Hindlimb muscle (tissue), 1 donor: ENCODE data around the gene CCDC171. TPM values are rescaled to one million over a fixed set of nuclear protein-coding genes. Genes with fewer than 3 reads are reported as not detected.

ENCODE experiments used
- DNase-seq: peaks from one replicate; pipeline ENCODE4 v3.0.0-alpha.2; 2013
- polyA plus RNA-seq: library from polyadenylated mRNA; unstranded; fragments of 120-200 nt; gene quantifications from one replicate; pipeline ENCODE4 v1.2.1, GENCODE V29; 2013; ENCODE audit not compliant: insufficient read length

CCDC171 gene
- polyA plus RNA-seq, 1 donor, result 2.2 TPM

DNA sequence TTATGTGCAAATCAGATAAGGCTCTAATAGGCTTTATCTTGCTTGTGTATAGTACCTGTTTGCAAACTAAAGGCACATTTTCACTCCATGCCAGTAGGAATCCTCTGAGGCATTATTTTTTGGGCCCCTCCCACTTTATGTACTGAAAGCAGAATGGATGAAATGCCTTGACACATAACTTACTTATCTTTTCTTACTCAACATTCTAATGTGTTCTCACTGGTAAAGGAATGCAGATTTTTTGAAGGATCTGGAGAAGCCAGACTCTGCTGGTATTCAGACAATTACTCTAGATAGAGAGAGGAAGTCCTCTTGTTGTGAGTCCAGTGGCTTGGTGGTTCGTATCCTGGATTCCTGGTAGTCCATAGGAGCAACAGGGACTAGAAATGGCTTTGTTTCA, 336.7 kb downstream of the CCDC171 start:
- DNase-seq, result no peak

DNA sequence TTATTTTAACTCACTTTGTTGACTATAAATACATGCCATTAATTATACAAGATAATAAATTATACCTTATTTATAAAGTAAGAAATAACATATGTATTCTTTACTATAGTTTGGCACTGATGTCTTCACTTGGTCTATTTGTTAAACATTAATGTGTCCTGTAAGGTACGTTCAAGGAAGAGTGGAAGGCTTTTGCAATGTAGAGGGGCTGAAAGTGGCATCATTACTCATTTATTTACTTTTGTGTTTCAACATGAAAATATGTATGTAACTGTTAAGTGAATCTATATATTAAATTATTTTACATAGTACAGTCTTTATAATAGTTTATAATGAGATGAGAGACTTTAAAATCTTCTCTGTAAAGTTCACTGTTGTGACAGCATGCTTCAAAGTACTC, 348.7 kb downstream of the CCDC171 start:
- DNase-seq, result no peak

DNA sequence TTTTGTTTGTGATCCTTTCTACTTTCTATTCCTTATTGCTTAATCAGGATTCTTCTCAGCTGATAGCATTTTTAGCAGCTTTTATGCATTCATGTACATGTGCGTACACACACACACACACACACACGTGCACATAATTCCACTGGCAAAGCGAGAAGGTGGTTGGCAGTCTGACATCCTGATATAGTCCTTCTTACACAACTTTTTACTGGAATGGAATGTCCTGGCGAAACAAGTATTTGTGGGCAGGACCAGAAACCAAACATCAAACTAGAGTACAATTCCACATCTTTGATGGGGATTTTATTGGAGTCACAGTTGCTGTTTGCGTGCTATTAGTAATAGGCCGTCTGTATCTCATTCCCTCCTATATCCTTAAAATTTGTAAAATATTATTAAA, 356.5 kb downstream of the CCDC171 start:
- DNase-seq, result no peak

DNA sequence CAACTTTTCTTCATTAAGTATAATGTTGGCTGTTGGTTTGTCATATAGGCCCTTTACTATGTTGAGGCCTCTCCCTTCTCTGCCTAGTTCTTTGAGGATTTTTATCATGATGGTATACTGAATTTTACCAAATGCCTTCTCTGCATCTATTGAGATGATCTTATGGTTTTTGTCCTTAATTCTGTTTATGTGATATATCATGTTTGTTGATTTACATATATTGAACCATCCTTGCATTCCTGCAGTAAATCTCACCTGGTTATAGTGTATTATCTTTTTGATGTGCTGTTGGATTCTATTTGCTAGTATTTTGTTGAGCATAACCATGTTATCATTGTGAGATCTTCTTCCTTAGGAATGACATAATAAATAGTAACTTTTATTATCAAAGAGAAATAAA, 362.9 kb downstream of the CCDC171 start:
- DNase-seq, result no peak

DNA sequence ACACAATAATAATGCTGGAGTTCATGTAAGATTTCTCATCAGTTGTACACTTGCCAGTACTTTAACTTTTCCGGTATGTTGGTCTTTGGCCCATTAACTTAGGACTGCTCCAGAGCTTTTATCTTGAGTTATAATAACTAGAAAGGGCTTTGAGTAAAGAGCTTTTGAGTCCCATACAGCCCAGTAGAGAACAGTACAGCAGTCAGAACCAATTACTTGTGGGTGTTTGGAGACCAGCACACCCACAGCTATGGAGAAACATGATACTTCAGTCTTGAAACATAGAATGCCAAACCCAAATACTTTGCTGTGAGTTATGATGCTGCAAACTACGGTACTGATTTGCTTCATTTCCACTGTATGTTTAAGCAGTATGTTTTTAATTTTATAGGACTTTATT, 374.3 kb downstream of the CCDC171 start:
- no peak for DNase-seq

DNA sequence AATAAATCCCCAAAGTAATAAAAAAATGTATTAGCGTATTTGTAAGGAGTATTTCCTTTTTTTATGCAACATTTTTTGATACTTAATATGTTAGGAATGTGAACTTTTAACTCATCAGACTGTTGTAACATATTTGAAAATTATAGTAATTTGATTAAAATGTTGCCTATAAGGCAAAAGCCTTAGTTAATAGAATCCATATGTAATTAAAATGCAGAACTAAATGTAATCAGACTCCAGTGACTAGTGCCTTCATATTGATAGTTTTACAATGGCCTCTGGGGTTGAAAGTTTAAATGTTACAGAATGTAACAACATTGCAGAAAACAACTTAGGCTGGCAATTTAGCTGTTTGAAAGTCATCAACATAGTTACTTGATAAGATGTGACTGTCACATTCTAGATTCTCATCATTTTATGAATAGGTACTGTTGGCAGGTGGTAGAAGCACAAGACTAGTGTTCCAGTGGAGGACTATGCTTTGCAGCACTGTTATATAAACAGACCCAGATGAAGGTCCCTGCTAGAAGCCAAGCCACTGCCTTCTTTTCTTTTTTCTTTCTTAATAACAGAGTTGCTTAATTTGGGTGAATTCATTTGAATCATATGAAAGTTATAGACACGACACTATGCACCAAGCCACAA, 382.9 kb downstream of the CCDC171 start:
- no peak for DNase-seq

DNA sequence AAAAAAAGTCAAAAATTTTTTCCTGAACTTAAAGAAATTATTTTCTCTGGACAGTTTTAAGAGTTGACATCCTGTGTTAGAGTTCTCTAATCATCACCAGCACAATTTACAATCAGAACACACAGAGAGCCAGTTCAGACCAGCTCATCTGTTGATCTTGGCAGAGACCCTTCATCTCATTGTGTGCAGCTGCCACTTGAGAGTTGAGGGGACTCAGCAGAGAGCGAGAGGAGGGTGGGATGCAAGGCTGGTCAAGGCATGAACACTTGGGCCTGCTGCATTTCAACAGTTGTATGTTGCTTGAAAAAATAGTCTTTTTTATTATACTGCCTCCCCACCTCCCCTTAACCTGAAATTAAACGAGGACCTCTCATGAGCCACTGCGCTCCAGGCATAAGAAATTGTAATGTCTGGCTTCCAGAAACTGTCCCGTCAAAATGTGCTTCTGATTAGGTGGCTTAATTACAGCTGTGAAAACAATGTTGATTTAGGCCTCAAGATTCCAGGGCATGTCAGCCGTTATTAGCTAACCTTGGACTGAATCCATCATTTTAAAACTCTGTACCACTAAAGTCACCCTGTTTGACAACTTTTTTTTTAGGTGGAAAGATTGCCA, 383.6 kb downstream of the CCDC171 start:
- DNase-seq, result peak; percentile 24

DNA sequence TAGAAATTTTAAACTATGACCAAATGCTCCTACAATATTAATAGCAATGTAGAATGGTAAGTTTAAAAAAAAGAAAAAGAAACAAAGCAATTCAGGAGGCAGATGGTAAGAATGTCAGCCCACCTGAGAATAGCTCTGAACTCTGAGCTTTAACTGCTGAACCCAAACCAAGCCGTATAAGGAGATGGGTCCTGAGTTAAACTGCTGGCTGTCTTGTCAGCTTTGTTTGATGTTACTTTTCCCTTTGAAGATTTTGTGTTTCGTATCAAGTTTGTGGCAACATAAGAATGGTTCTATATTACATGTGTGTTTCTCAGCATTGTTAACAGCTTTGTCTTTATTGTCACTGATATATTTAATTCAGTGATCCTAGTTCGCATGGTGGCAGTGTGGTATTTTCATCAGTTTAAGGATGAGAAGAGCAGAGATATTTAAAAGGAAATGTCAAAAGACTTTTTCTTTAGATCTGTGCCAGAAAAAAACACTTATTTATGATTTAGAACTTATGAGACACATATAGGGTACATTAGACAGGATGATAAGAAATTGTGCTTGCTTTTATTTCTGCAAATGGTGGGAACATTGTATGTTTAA, 390.1 kb downstream of the CCDC171 start:
- DNase-seq, result no peak

DNA sequence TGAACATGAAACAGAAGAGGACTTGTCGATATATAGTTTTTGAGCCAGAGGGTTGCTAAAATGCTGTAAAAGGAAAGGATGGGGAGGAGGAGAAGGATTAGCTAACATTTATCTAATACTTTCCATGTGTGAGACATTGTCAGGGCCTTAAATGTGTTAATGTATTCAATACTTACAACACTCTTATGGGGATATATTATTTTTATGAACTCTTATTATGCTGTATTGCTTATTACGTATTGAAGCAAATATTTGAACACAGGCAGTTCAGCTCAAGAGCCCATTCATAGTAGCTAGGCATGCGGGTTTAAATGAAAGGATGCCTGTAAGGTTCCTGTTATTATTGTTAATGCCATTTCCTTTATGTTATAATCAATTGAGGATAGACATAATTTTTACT, 391.5 kb downstream of the CCDC171 start:
- no peak for DNase-seq

DNA sequence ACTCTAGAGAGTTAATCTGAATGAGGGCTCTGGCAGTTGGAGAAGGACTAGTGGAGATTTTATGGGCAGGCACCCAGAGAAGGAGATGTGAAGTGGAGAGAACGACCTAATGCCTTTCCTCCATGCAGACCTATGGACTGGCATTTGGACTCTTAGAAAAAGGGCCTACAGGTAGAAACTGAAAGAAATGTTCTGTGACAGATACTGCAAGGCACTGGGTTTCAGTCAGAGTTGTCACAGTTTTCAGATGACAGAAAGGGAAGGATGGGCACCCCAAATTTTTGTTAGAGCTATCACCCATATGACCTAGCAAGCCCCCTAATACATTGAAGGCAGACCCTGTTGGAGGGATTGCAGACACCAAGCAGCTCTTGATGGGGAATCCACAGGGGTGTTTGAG, 406.8 kb downstream of the CCDC171 start:
- no peak for DNase-seq

DNA sequence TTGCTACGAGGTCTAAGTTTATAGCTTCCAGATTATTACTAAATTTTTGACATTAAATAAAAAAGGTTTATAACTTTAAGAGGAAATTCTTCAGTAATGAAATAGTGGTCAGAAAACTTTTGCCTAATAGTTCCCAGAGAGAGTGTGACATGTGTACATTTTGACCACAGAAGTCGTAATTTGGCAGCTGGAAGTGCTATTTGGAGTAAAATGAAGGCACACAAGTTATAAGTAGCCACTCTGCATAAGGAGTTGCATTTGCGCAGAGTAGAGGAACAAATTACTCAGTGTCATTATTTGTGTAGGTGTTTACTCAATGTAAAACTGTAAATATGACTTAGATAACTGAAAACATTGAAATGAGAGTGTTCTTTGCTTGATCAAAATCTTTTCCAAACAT, 408.4 kb downstream of the CCDC171 start:
- no peak for DNase-seq

DNA sequence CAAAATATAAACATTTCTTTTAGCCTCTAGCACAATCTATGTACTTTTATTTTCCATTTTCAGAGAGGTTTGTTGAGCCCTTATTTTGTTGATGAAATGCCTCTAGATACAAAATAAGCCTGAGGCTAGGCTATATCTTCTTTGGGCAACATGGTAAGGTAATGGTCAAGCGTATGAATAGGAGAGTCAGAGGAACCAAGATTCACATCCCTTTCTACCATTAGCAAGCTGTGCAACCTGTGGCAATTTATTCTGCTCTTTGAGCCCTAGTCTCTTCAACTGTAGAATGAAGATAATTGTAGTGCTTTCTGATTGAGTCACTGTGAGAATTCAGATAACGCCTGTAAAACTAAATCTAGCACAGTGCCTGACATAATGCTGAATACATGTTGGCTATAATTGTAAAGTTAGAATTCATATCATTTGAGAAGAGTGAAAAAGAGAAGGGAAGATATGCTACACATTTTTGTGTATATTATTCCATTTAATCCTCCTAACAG, 412.5 kb downstream of the CCDC171 start:
- DNase-seq, result no peak

DNA sequence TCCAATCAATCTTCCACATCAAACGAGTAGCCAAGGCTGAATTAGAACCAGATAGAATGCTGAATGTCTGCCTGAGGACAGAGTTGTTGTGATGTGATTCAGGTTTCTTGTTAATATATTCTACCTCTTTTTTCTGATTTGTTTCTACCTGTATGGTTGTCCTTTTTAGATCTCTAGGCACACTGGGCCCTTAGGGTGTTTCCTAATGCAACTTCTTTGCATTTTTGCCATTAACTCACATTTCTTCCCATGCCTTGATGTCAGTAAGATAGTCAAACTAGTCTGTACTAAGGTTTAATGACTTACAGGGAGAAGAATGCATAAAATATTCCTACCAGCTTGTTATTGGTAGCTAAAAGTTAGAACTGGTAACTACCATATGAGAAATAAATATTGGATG, 413.6 kb downstream of the CCDC171 start:
- DNase-seq, result no peak

DNA sequence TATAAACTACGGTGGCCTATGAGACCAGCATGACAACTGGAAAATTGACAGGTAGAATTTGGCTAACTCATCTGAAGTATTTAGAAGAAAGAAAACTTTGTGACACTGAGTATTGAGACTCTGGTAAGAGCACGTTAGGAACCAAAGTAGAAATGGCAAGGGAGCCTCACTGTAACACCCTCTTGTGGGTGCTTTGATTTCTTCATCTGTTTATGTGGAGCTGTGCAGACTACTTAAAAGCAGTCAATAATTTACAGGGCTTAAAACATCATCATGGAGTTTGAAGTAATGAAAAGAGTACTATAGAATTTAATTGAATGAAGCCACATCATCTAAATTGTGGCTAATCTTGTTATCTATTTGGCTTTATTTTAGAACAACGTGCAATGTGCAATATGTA, 414.2 kb downstream of the CCDC171 start:
- DNase-seq, result no peak

DNA sequence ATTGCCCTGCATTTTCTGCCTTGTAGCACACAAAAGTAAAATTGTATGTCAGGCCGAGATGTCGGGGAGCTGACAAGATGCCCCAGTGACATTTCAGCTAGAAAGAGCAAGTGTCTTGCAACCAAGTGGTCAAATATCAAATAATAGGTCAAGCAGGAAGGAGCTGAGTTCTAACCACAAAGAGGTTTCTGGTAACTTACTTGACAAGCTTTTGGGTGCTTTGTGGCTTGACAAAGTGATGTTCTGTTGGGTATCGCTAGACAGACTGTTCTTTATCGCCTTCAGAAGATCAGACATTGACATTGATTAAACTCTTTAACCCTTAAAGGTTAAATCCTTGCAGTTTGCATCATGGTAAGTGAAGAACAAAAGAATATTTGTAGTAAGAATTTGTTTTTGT, 419.9 kb downstream of the CCDC171 start:
- DNase-seq, result no peak

DNA sequence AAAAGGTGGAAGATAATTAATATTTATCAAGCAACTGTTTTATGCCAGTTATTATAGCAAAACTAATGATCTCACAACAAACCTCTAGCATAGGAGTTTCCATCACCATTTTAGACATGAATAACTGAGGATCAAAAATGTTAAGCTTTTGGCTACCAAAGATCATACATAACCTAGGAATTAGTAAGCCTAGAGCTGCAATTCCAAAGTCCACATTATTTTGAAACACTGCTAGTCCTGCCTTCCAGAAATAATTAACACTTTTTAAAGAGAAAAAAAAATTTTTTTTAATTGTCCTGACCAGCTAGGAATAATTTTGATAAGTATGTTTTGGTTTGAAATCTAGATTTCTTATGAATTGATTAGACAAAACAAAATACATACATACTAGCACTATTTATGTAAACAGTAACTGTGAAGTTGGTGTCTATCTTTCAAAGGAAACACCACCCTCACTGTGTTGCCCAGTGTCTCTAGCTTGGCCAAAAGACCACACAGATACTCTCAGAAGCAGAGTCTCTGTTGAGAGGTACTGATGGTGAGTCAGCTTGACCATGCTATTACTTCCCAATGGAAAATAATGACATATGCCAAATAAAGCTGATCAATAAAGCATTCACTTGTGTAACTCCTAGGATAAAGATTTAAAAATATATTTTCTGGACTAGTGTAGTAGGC, 422.4 kb downstream of the CCDC171 start:
- no peak for DNase-seq

DNA sequence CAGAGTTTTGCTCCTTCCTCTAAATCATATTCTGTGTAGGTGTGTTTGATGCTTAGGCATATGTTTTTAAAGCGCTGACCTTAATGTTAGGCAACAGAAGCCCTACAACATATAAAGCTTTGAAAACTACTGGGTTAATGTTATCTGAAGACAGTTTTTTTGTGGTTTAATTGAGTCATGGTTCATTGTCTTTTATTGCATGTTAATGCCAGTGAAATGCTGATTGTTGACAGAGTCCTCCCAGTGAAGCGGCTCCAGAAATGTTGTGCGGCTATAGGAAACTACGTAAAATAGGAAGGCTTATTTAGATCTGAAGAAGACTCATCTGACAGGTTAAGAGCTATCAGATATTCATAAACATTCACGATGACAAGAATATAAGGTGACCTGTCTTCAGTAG, 424.6 kb downstream of the CCDC171 start:
- DNase-seq, result no peak

DNA sequence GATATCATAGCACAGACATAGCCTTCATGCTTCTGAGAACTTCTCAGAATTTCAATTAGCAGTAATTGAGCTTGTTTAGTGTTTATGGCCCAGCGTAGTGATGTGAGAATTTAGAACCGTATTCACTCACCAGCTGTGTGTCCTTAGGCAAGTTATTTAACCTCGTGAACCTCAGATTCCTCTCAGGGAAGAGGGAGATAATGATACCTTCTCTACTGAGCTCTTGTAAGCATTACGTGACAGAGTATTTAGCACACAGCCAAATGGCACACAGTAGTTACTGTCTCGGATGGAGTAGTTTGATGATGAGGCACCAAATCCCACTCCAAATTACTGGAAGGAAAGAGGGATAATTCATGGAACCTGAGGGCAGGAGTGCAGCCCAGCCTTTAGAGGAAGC, 429.3 kb downstream of the CCDC171 start:
- DNase-seq, result no peak

DNA sequence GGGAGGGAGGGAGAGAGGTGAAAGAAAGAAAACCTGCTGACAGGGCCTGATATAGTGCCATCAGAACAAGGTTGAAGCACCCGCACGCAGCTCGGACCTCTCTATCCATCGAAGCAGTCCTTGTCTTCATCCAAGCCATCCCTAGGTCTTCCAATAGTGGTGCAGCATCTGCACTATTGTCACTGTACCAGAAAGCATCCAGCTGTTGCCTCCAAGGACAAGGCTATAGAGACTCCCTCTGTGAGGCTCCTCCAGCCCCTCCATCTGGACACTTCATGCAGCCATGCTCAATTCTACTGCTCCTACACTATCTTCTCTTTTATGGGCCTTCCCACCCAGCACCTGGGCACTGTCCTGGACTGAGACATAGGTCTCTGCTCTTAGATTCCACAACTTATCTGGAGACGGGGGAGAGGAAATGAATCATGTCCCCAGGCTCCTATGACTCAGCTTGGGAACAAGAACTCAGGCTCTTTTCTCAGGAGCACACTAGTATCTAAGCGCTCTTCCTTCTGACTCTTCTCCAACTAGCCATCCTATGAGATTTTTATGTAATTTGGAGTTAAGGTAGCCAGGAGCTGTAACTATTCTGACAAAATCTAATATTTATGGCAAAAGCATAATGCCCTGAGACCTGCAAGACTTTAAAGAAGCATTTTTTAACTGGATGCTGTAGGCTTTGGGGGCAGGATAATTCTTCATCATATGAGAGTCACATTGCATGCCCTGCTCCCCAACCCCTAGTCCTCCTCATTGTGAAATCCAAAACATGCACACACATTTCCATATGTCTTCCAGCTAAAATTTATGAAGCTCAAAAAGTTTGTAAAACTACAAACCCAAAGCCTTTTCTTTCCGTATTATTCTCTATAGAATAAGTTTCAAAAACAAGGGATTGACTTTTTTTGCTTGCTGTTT, 446.8 kb downstream of the CCDC171 start:
- peak; percentile 26 for DNase-seq

DNA sequence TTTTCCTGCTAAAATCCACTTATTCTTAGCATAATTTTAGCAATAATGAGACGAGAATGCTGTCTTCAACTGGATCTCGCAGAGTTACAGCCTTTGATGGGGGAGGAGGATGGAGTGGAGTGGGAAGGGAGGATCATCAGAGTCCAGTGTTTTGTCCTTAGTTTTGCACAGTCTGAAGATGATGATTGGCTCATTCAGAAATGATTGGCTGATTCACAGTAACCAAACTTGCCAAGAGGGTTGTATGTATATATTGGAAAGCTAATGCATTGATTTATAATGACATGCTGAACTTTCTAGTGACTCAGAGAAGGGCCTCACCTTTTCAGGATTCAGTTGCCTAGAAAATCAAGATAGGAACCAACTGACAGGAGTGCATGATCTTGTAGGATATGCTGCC, 448.0 kb downstream of the CCDC171 start:
- DNase-seq, result no peak

DNA sequence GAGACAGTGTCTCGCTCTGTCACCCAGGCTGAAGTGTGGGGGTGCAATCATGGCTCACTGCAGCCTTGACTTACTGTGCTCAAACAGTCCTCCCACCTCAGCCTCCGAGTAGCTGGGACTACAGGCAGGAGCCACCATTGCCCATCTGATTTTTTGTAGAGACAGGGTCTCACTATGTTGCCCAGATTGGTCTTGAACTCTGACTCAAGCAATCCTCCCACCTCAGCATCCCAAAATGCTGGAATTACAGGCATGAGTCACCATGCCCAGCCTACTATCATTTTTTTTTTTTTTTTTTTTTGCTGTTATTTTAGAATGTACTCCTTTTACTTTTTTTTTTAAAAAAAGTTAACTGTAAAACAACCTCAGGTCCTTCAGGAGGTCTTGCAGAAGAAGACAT, 449.0 kb downstream of the CCDC171 start:
- DNase-seq, result no peak

DNA sequence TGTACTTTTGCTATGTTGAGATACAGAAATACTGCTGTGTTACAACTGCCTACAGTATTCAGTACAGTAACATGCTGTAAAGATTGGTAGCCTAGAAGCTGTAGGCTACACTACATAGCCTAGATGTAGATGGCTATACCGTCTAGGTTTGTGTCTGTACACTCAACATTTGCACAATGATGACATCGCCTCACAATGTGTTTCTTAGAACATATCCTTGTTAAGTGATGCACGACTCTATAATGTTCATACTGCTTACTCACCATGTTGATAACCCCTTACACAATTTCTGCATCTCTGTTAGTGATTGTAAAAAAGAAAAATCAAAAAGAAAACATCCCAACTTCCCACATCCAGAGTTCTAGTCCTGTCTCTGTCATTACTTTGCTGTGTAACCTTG, 450.0 kb downstream of the CCDC171 start:
- no peak for DNase-seq

DNA sequence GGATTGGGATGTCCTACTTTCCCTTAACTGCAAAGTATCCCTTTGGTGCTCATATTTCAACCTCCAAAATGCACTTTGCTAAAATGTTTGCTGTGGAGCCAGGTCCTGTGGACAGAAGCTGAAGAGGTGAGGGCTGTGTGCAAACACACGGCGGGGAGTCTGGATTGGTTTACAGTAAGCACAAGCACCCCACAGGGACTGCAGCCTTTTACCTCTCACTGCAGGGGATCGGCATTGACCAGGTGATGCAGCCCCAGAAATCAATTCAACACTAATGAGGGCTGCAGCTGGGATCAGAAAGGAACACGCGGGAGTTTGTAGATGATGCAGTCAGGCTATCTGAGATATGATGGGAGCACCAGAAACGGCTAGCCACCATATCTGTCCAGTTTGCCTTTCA, 450.9 kb downstream of the CCDC171 start:
- DNase-seq, result no peak
